HEK293T (cell line): Measurements from ENCODE around the gene ANKH.
"Not testable (repeated sequence)": the region's sequence is repeated elsewhere in the genome, so short reads cannot be mapped to it uniquely, and the experiment has no call there.

Experiments
- CTCF ChIA-PET: fragments of 350-600 bp; formaldehyde crosslinking; extraction: SDS; loops from one replicate; lab custom pipeline; 2021; ENCODE audit warnings: antibody characterized with exemption, inconsistent platforms; lab: Yijun Ruan, JAX
- POLR2A ChIA-PET: fragments of 350-600 bp; formaldehyde crosslinking; extraction: SDS; loops from one replicate; lab custom pipeline; 2020; ENCODE audit warnings: antibody characterized with exemption, inconsistent platforms; lab: Yijun Ruan, JAX
- DNase-seq: peaks from one replicate; pipeline ENCODE4 v3.0.0; 2012; ENCODE audit warnings: mixed read lengths; ENCODE audit errors: extremely low spot score
- ARNT ChIP-seq: fragments of 450-650 bp; IDR thresholded peaks from 2 replicates; pipeline ENCODE4 v1.6.1; 2017; ENCODE audit warnings: mild to moderate bottlenecking
- BHLHE40 ChIP-seq: fragments of 450-650 bp; IDR thresholded peaks from 2 replicates; pipeline ENCODE4 v1.6.1; 2016; ENCODE audit warnings: mild to moderate bottlenecking, moderate library complexity, borderline replicate concordance
- CTBP1 ChIP-seq: fragments of 450-650 bp; IDR thresholded peaks from 2 replicates; pipeline ENCODE4 v1.6.1; 2016; ENCODE audit warnings: borderline replicate concordance
- ELF4 ChIP-seq: fragments of 450-650 bp; IDR thresholded peaks from 2 replicates; pipeline ENCODE4 v1.6.1; 2017; ENCODE audit warnings: antibody characterized with exemption
- FOXA1 ChIP-seq: fragments of 450-650 bp; IDR thresholded peaks from 2 replicates; pipeline ENCODE4 v1.6.1; 2016; ENCODE audit warnings: mild to moderate bottlenecking
- FOXK2 ChIP-seq: fragments of 450-650 bp; IDR thresholded peaks from 2 replicates; pipeline ENCODE4 v1.6.1; 2016; ENCODE audit warnings: mild to moderate bottlenecking
- FOXM1 ChIP-seq: fragments of 450-650 bp; IDR thresholded peaks from 2 replicates; pipeline ENCODE4 v1.6.1; 2017; ENCODE audit warnings: mild to moderate bottlenecking, borderline replicate concordance
- HDGF ChIP-seq: fragments of 450-650 bp; IDR thresholded peaks from 2 replicates; pipeline ENCODE4 v1.6.1; 2017; ENCODE audit warnings: antibody characterized with exemption, borderline replicate concordance
- L3MBTL2 ChIP-seq: fragments of 450-650 bp; conservative IDR thresholded peaks from 2 replicates; pipeline ENCODE4 v1.6.1; 2016; ENCODE audit warnings: mild to moderate bottlenecking
- LEF1 ChIP-seq: fragments of 450-650 bp; IDR thresholded peaks from 2 replicates; pipeline ENCODE4 v1.6.1; 2017; ENCODE audit warnings: mild to moderate bottlenecking, borderline replicate concordance
- NFRKB ChIP-seq: fragments of 450-650 bp; IDR thresholded peaks from 2 replicates; pipeline ENCODE4 v1.6.1; 2016; ENCODE audit warnings: mild to moderate bottlenecking, moderate library complexity
- SP1 ChIP-seq: fragments of 450-650 bp; IDR thresholded peaks from 2 replicates; pipeline ENCODE4 v1.6.1; 2017
- SUZ12 ChIP-seq: fragments of 450-650 bp; IDR thresholded peaks from 2 replicates; pipeline ENCODE4 v1.6.1; 2016; ENCODE audit warnings: mild to moderate bottlenecking
- TARDBP ChIP-seq: fragments of 450-650 bp; IDR thresholded peaks from 2 replicates; pipeline ENCODE4 v1.6.1; 2016
- ZNF384 ChIP-seq: fragments of 450-650 bp; IDR thresholded peaks from 2 replicates; pipeline ENCODE4 v1.6.1; 2016
- TF ChIP-seq, protein P1 (sequence below): fragments of 450-650 bp; IDR thresholded peaks from 2 replicates; pipeline ENCODE4 v1.6.1; 2016

The ANKH gene

DNA sequence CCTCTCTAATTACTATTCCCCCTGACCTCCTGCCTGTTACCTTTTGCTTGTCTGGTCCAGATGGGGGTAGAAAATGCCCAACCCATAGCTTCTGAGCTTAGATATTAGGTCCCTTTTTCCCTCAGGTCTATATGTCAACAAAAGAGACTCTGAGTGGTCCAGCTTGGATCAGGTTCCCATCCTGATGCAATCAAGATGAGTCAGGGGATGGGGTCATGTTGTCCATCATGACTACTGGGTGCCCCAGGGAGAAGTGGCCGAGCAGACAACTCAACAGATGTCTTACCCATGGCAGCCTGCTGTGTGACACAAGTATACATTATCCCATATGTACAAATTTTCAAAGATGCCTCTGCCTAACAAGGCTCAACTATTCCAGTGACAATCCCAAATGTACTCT, 9.1 kb upstream of the ANKH start:
- POLR2A ChIA-PET, result interaction anchor here (0.8 to 1.1 kb wide), 2 partner anchors 8 to 14 kb away, joined by 3 read pairs; no protein-coding TSS in a partner anchor
- DNase-seq, result no peak
- CTCF ChIA-PET, result interaction anchor here (1.0 kb wide), 1 partner anchor 9 kb away, joined by 3 read pairs; the partner anchor contains the start of gene ANKH
- TF ChIP-seq ELF4, result no peak
- TF ChIP-seq CTBP1, result no peak
- no peak for TF ChIP-seq ARNT
- TF ChIP-seq FOXA1, result no peak
- no peak for TF ChIP-seq TARDBP
- TF ChIP-seq L3MBTL2, result no peak
- no peak for TF ChIP-seq ZNF384
- no peak for TF ChIP-seq NFRKB
- TF ChIP-seq SP1, result no peak
- TF ChIP-seq, protein P1, sequence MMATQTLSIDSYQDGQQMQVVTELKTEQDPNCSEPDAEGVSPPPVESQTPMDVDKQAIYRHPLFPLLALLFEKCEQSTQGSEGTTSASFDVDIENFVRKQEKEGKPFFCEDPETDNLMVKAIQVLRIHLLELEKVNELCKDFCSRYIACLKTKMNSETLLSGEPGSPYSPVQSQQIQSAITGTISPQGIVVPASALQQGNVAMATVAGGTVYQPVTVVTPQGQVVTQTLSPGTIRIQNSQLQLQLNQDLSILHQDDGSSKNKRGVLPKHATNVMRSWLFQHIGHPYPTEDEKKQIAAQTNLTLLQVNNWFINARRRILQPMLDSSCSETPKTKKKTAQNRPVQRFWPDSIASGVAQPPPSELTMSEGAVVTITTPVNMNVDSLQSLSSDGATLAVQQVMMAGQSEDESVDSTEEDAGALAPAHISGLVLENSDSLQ, result no peak
- TF ChIP-seq FOXM1, result no peak

- CTCF ChIA-PET, result interaction anchor here (1.0 kb wide), 1 partner anchor 9 kb away, joined by 3 read pairs; the partner anchor contains the start of gene ANKH
- no peak for TF ChIP-seq LEF1
- TF ChIP-seq L3MBTL2, result no peak
- no peak for TF ChIP-seq CTBP1
- DNase-seq, result no peak
- POLR2A ChIA-PET, result interaction anchor here (0.8 to 1.1 kb wide), 2 partner anchors 8 to 14 kb away, joined by 3 read pairs; no protein-coding TSS in a partner anchor
These were observed 8.5 kb upstream of the ANKH start for GRCh38 chr5:14879937-14880589.

- no peak for DNase-seq
- ChIA-PET CTCF (interaction anchor here (0.6 kb wide), 1 partner anchor 9 kb away, joined by 3 read pairs; no protein-coding TSS in a partner anchor), POLR2A (no interaction called here)
- no peak for TF ChIP-seq ARNT
- no peak for TF ChIP-seq FOXK2
- no peak for TF ChIP-seq NFRKB
- no peak for TF ChIP-seq BHLHE40
- TF ChIP-seq, protein P1, result no peak
- TF ChIP-seq L3MBTL2, result no peak
- TF ChIP-seq ZNF384, result no peak
- TF ChIP-seq HDGF, result no peak
- TF ChIP-seq SUZ12, result no peak
These were observed 7.8 kb upstream of the ANKH start for GRCh38 chr5:14879393-14879792.

DNA sequence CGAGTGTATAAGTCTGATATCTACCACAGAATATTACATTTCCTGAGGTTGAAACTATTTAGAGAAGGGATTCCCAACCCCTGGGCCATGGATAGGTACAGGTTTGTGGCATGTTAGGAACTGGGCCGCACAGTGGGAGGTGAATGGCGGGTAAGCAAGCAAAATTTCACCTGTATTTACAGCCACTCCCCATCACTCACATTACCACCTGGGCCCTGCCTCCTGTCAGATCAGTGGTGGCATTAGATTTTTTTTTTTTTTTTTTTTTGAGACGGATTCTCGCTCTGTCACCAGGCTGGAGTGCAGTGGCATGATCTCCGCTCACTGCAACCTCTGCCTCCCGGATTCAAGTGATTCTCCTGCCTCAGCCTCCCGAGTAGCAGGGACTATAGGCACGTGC, 6.6 kb upstream of the ANKH start:
- CTCF ChIA-PET, result interaction anchor here (1.5 kb wide), 1 partner anchor 125 kb away, joined by 4 read pairs; no protein-coding TSS in a partner anchor
- DNase-seq, POLR2A ChIA-PET: not testable (repeated sequence)

- TF ChIP-seq BHLHE40 (no peak), FOXM1 (no peak)
- TF ChIP-seq, protein P1, result no peak
- ChIA-PET POLR2A (no interaction called here), CTCF (no interaction called here)
- no peak for DNase-seq
These were observed 4.5 kb upstream of the ANKH start for GRCh38 chr5:14876095-14876494.

DNA sequence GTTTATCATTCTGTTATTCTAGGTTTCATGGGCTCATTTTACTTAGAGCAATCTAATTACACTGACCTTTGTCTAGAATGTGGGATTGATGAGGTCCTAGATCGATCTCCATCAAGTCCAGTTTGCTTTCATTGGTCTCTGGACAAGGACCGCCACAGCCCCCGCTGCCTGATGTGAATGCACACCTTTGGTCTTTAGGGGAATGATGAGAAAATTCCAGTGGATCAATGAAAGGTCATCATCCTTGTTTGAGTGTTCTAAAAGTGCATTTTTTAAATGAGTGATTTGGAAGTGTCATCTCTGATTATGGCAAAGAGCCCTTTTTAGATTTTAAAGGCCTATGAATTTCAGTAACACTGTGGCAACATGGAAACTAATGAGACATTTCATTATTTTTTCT, 2.2 kb upstream of the ANKH start:
- TF ChIP-seq SP1 (no peak), HDGF (no peak), ELF4 (no peak), ARNT (no peak), BHLHE40 (no peak), L3MBTL2 (no peak), FOXK2 (no peak), NFRKB (no peak), CTBP1 (no peak), FOXA1 (no peak), ZNF384 (no peak), FOXM1 (no peak)
- TF ChIP-seq, protein P1, result no peak
- ChIA-PET POLR2A (no interaction called here), CTCF (no interaction called here)
- DNase-seq, result no peak
